GM23338 (cell line): ENCODE results near the gene OFD1. TPM values are rescaled to one million over a fixed set of nuclear protein-coding genes. Genes with fewer than 3 reads are reported as not detected.

ENCODE experiments used
- ATAC-seq: fragments of 200-7000 bp; cut with Tn5 transposase; 3 replicates; pipeline ENCODE4 v1.9.1; 2020
- DNase-seq: peaks from one replicate; pipeline ENCODE4 v3.0.0-alpha.2; 2015; ENCODE audit warnings: low spot score
- H2AFZ ChIP-seq: fragments of 200-600 bp; sonication (generic); 2 replicates; pipeline ENCODE4 v1.8.0; 2016; ENCODE audit warnings: antibody characterized with exemption, mild to moderate bottlenecking, moderate library complexity
- H3F3A ChIP-seq: fragments of 200-600 bp; sonication (generic); replicated peaks from 2 replicates; pipeline ENCODE4 v1.8.0; 2017; ENCODE audit warnings: antibody characterized with exemption, mixed run types, low read depth
- H3K27ac ChIP-seq: fragments of 200-600 bp; sonication (generic); 2 replicates; pipeline ENCODE4 v1.6.1; 2016; ENCODE audit warnings: low read depth
- H3K27me3 ChIP-seq: fragments of 200-600 bp; sonication (generic); 2 replicates; pipeline ENCODE4 v1.8.0; 2016; ENCODE audit warnings: mild to moderate bottlenecking, mixed run types, moderate library complexity; ENCODE audit not compliant: insufficient read depth
- H3K36me3 ChIP-seq: fragments of 200-600 bp; sonication (generic); 2 replicates; pipeline ENCODE4 v1.8.0; 2016; ENCODE audit warnings: mild to moderate bottlenecking; ENCODE audit not compliant: insufficient read depth
- H3K4me1 ChIP-seq: fragments of 200-600 bp; sonication (generic); 2 replicates; pipeline ENCODE4 v1.8.0; 2016; ENCODE audit warnings: mild to moderate bottlenecking, moderate library complexity; ENCODE audit not compliant: insufficient read depth
- H3K4me2 ChIP-seq: fragments of 200-600 bp; sonication (generic); 2 replicates; pipeline ENCODE4 v1.7.1; 2017; ENCODE audit warnings: mixed run types
- H3K4me3 ChIP-seq: fragments of 200-600 bp; sonication (generic); 2 replicates; pipeline ENCODE4 v1.6.1; 2016; ENCODE audit warnings: mixed run types
- H3K79me2 ChIP-seq: fragments of 200-600 bp; sonication (generic); replicated peaks from 2 replicates; pipeline ENCODE4 v1.8.0; 2017; ENCODE audit warnings: mild to moderate bottlenecking; ENCODE audit not compliant: insufficient read depth
- H3K9me2 ChIP-seq: fragments of 200-600 bp; sonication (generic); 2 replicates; pipeline ENCODE4 v1.8.0; 2017; ENCODE audit not compliant: insufficient read depth
- H4K20me1 ChIP-seq: fragments of 200-600 bp; sonication (generic); replicated peaks from 2 replicates; pipeline ENCODE4 v1.8.0; 2017; ENCODE audit warnings: mild to moderate bottlenecking; ENCODE audit not compliant: insufficient read depth
- H3K27ac Mint-ChIP-seq: 2 replicates; pipeline ENCODE4 v1.8.0; 2020; ENCODE audit warnings: inconsistent platforms, mild to moderate bottlenecking, moderate library complexity, mixed read lengths
- H3K27me3 Mint-ChIP-seq: 3 replicates; pipeline ENCODE4 v1.8.0; 2022; ENCODE audit warnings: low read depth, mild to moderate bottlenecking, moderate library complexity, mixed read lengths, inconsistent platforms; ENCODE audit not compliant: insufficient read depth, poor library complexity
- H3K36me3 Mint-ChIP-seq: 3 replicates; pipeline ENCODE4 v1.8.0; 2021; ENCODE audit warnings: low read depth, mild to moderate bottlenecking, inconsistent platforms, moderate library complexity, mixed read lengths
- H3K4me1 Mint-ChIP-seq: 3 replicates; pipeline ENCODE4 v1.8.0; 2020; ENCODE audit warnings: mild to moderate bottlenecking, inconsistent platforms, mixed read lengths
- H3K4me3 Mint-ChIP-seq: 3 replicates; pipeline ENCODE4 v1.8.0; 2021; ENCODE audit warnings: moderate library complexity, mild to moderate bottlenecking, inconsistent platforms, mixed read lengths
- H3K9me3 Mint-ChIP-seq: 3 replicates; pipeline ENCODE4 v1.8.0; 2020; ENCODE audit warnings: moderate library complexity, mild to moderate bottlenecking, inconsistent platforms, mixed read lengths
- CREB1 ChIP-seq: fragments of 250-450 bp; sonication (Bioruptor Pico); IDR thresholded peaks from 2 replicates; pipeline ENCODE4 v1.5.0; 2020; ENCODE audit warnings: low read depth, mild to moderate bottlenecking, moderate library complexity
- CTCF ChIP-seq, 2 experiments: fragments of 200-600 bp in 1 of 2; sonication (generic) in 1 of 2; conservative IDR thresholded peaks; 2 replicates each; pipeline versions ENCODE4 v1.5.1 to v1.6.1; 2016 to 2017; ENCODE audit warnings: antibody characterized with exemption in 2 of 2, low read depth in 2 of 2, mild to moderate bottlenecking in 2 of 2, moderate library complexity in 1 of 2
- ETS1 ChIP-seq: IDR thresholded peaks from 2 replicates; pipeline ENCODE4 v1.6.1; 2016; ENCODE audit warnings: antibody characterized with exemption
- EZH2 ChIP-seq: fragments of 200-600 bp; sonication (generic); IDR thresholded peaks from one replicate; pipeline ENCODE4 v1.8.0; 2017; ENCODE audit warnings: antibody characterized with exemption, mild to moderate bottlenecking, low read depth; ENCODE audit not compliant: unreplicated experiment
- POLR2AphosphoS5 ChIP-seq: IDR thresholded peaks from 2 replicates; pipeline ENCODE4 v1.6.1; 2016; ENCODE audit warnings: antibody characterized with exemption, low read depth
- REST ChIP-seq: IDR thresholded peaks from one replicate; pipeline ENCODE4 v1.6.1; 2018; ENCODE audit warnings: antibody characterized with exemption; ENCODE audit not compliant: unreplicated experiment
- STAT1 ChIP-seq: IDR thresholded peaks from one replicate; pipeline ENCODE4 v1.6.1; 2016; ENCODE audit warnings: antibody characterized with exemption; ENCODE audit not compliant: unreplicated experiment
- ZNF114 ChIP-seq: fragments of 250-450 bp; sonication (Bioruptor Pico); IDR thresholded peaks from 2 replicates; pipeline ENCODE4 v1.5.0; 2020; ENCODE audit warnings: mild to moderate bottlenecking, moderate library complexity
- ZNF462 ChIP-seq: fragments of 250-450 bp; sonication (Bioruptor Pico); IDR thresholded peaks from 2 replicates; pipeline ENCODE4 v1.5.0; 2020; ENCODE audit warnings: mild to moderate bottlenecking, moderate library complexity
- polyA plus RNA-seq: library from polyadenylated mRNA; unstranded; fragments of >200 nt; fragmentation: Nextera tagmentation; extraction: Ambion mirVana; gene quantifications from 2 replicates; pipeline ENCODE4 v1.2.1, GENCODE V29; 2016
- total RNA-seq: library from RNA; depleted of rRNA; stranded (reverse); fragments of >200 nt; shearing (Covaris generic); gene quantifications from 2 replicates; pipeline ENCODE4 v1.2.3, GENCODE V29; 2014

Gene OFD1
- total and polyA plus RNA-seq, 2 experiments from 2014 or later, result 21.2 to 55.0 TPM

- Histone ChIP-seq H3F3A (no peaks in the 10 kb centered on the region), H3K79me2 (peaks cover 26% of the 10 kb centered on the region), H3K4me2 (peak overlapping the region; percentile 58; the same call in 1 of the 2 replicates), H3K4me3 (no peak overlapping the region), H3K4me1 (peaks cover 38% of the 10 kb centered on the region), H3K9me2 (no peaks in the 10 kb centered on the region), H3K27ac (0 out of 2 replicates have a peak overlapping the region, but pooled peaks have one; percentile 74), H2AFZ (no peak overlapping the region), H3K36me3 (no peaks in the 10 kb centered on the region), H3K27me3 (no peaks in the 10 kb centered on the region), H4K20me1 (no peaks in the 10 kb centered on the region)
- TF ChIP-seq CREB1 (CRISPR knock-in tag) (no peak), POLR2AphosphoS5 (no peak), ZNF114 (CRISPR knock-in tag) (no peak), EZH2 (no peak), ZNF462 (no peak), REST (no peak), ETS1 (no peak), CTCF (conservative IDR thresholded peaks at IDR 0.05; ENCODE audit: low read depth in 2 of 2) (no peak), STAT1 (no peak)
- peaks cover 43% of the 10 kb centered on the region for H3K4me1 Mint-ChIP-seq
- no peak overlapping the region for H3K4me3 Mint-ChIP-seq
- H3K27me3 Mint-ChIP-seq, result no peaks in the 10 kb centered on the region
- ATAC-seq (no peak), DNase-seq (no peak)
- peaks cover 3% of the 10 kb centered on the region; the same call in 1 of the 3 replicates for H3K36me3 Mint-ChIP-seq
- H3K27ac Mint-ChIP-seq, result no peak overlapping the region
- H3K9me3 Mint-ChIP-seq, result no peaks in the 10 kb centered on the region
Observed at GRCh38 chrX:13816176-13816575, 81.6 kb downstream of the OFD1 start.
